GM18858 (cell line): Measurements from ENCODE around the gene HES4.
"Not testable (repeated sequence)": the region's sequence is repeated elsewhere in the genome, so short reads cannot be mapped to it uniquely, and the experiment has no call there.

ENCODE experiments used
- ATAC-seq: cut with Tn5 transposase; IDR thresholded peaks from one replicate; pipeline ENCODE4 v1.9.1; 2021; ENCODE audit not compliant: unreplicated experiment

The HES4 gene

GRCh38 chr1:1000357-1001056, 610 bp upstream of the HES4 start:
- no peak for ATAC-seq

GRCh38 chr1:998995-999724, 737 bp downstream of the HES4 start:
- no peak for ATAC-seq

GRCh38 chr1:998745-998994, 1.2 kb downstream of the HES4 start:
- no peak for ATAC-seq

- no peak for ATAC-seq
These were observed 1.7 kb downstream of the HES4 start for GRCh38 chr1:997993-998744.

GRCh38 chr1:997713-997992, 2.2 kb downstream of the HES4 start:
- ATAC-seq, result no peak

- ATAC-seq, result no peak
These were observed 2.8 kb downstream of the HES4 start for GRCh38 chr1:996851-997712.

GRCh38 chr1:995665-996633, 3.9 kb downstream of the HES4 start:
- no peak for ATAC-seq

GRCh38 chr1:994546-994945, 5.4 kb downstream of the HES4 start:
- not testable (repeated sequence) for ATAC-seq

- no peak for ATAC-seq
These were observed 6.4 kb downstream of the HES4 start for GRCh38 chr1:993379-993995.

- ATAC-seq, result no peak
These were observed 7.5 kb downstream of the HES4 start for GRCh38 chr1:992362-992761.

GRCh38 chr1:991895-992294, 8.0 kb downstream of the HES4 start:
- no peak for ATAC-seq

GRCh38 chr1:991275-991674, 8.6 kb downstream of the HES4 start:
- ATAC-seq, result not testable (repeated sequence)

GRCh38 chr1:988061-988460, 11.8 kb downstream of the HES4 start:
- ATAC-seq, result not testable (repeated sequence)

GRCh38 chr1:985126-985525, 14.8 kb downstream of the HES4 start:
- no peak for ATAC-seq

- ATAC-seq, result no peak
These were observed 15.5 kb downstream of the HES4 start for GRCh38 chr1:984476-984814.

GRCh38 chr1:983798-984475, 16.0 kb downstream of the HES4 start:
- ATAC-seq, result no peak

GRCh38 chr1:982765-983436, 17.0 kb downstream of the HES4 start:
- no peak for ATAC-seq

GRCh38 chr1:981955-982558, 17.8 kb downstream of the HES4 start, which contains the start of gene PERM1:
Gene PERM1, minus strand, starts transcription at chr1:982093. Its CDS starts 1,064 bp downstream, at chr1:981029.
- no peak for ATAC-seq
